PC-9 (cell line): ENCODE results near the gene DAB1. TPM values are rescaled to one million over a fixed set of nuclear protein-coding genes. Genes with fewer than 3 reads are reported as not detected.

Experiments
- BruUV-seq: library from RNA; stranded (reverse); fragments of 400-500 nt; replicated peaks from 2 replicates; lab custom pipeline; 2021; lab: Mats Ljungman, UMichigan
- CTCF ChIA-PET: fragments of 300-600 bp; sonication (Branson Sonifier 250); formaldehyde crosslinking; loops from one replicate; lab custom pipeline; 2022; ENCODE audit warnings: antibody characterized with exemption; lab: Charles Lee
- POLR2A ChIA-PET: fragments of 300-600 bp; sonication (Branson Sonifier 250); formaldehyde crosslinking; loops from one replicate; lab custom pipeline; 2022; ENCODE audit warnings: antibody characterized with exemption; ENCODE audit not compliant: unreplicated experiment; lab: Charles Lee
- DNase-seq, 2 experiments: peaks; one replicate each; pipeline versions ENCODE4 v3.0.0 to v3.0.0-alpha.2; 2015 to 2022; ENCODE audit warnings: mixed read lengths in 1 of 2
- H2AFZ ChIP-seq: fragments of 200-600 bp; sonication (generic); 2 replicates; pipeline ENCODE4 v1.8.1; 2017; ENCODE audit warnings: antibody characterized with exemption
- H3F3A ChIP-seq: fragments of 200-600 bp; sonication (generic); 2 replicates; pipeline ENCODE4 v1.8.1; 2017; ENCODE audit warnings: antibody characterized with exemption, mild to moderate bottlenecking, low read depth; ENCODE audit not compliant: insufficient read depth
- H3K27ac ChIP-seq: fragments of 200-600 bp; sonication (generic); 2 replicates; pipeline ENCODE4 v1.6.1; 2016; ENCODE audit warnings: mixed run types
- H3K27me3 ChIP-seq: fragments of 200-600 bp; sonication (generic); 2 replicates; pipeline ENCODE4 v1.6.1; 2016; ENCODE audit warnings: low read depth, mixed run types; ENCODE audit not compliant: insufficient read depth
- H3K36me3 ChIP-seq: fragments of 200-600 bp; sonication (generic); 2 replicates; pipeline ENCODE4 v1.6.1; 2016; ENCODE audit warnings: low read depth, mixed run types
- H3K4me1 ChIP-seq: fragments of 200-600 bp; sonication (generic); replicated peaks from 2 replicates; pipeline ENCODE4 v1.6.1; 2016; ENCODE audit warnings: mixed run types; ENCODE audit not compliant: insufficient read depth
- H3K4me2 ChIP-seq: fragments of 200-600 bp; sonication (generic); 2 replicates; pipeline ENCODE4 v1.6.1; 2017; ENCODE audit warnings: mixed run types
- H3K4me3 ChIP-seq: fragments of 200-600 bp; sonication (generic); 2 replicates; pipeline ENCODE4 v1.6.1; 2016; ENCODE audit warnings: mixed run types
- H3K79me2 ChIP-seq: fragments of 200-600 bp; sonication (generic); 2 replicates; pipeline ENCODE4 v1.6.1; 2017; ENCODE audit warnings: low read depth, mixed run types
- H3K9me2 ChIP-seq: fragments of 200-600 bp; sonication (generic); 2 replicates; pipeline ENCODE4 v1.8.1; 2017; ENCODE audit warnings: mild to moderate bottlenecking; ENCODE audit not compliant: insufficient read depth
- H3K9me3 ChIP-seq: fragments of 200-600 bp; sonication (generic); 2 replicates; pipeline ENCODE4 v1.8.1; 2016; ENCODE audit warnings: low read depth; ENCODE audit not compliant: insufficient read depth
- H4K20me1 ChIP-seq: fragments of 200-600 bp; sonication (generic); 2 replicates; pipeline ENCODE4 v1.8.1; 2017; ENCODE audit not compliant: insufficient read depth
- CTCF ChIP-seq: fragments of 200-600 bp; sonication (generic); conservative IDR thresholded peaks from 2 replicates; pipeline ENCODE4 v1.6.1; 2017; ENCODE audit warnings: mixed run types, antibody characterized with exemption, mild to moderate bottlenecking, moderate library complexity
- EZH2 ChIP-seq: fragments of 200-600 bp; sonication (generic); IDR thresholded peaks from 2 replicates; pipeline ENCODE4 v1.8.0; 2017; ENCODE audit warnings: antibody characterized with exemption, low read depth
- intact Hi-C: fragments of 100-400 bp; cut with micrococcal nuclease; formaldehyde crosslinking; loops from one replicate; pipeline ENCODE4 v1.10.0; 2022; ENCODE audit not compliant: unreplicated experiment
- total RNA-seq: library from RNA; stranded (reverse); gene quantifications from 2 replicates; pipeline ENCODE4 v1.2.3, GENCODE V29; 2021

Gene DAB1
- total RNA-seq, 1 experiment from 2014 or later, result not detected

- Histone ChIP-seq H3K27ac (no peak overlapping the region), H3K4me3 (no peak overlapping the region), H3F3A (no peaks in the 10 kb centered on the region), H3K4me2 (no peak overlapping the region), H2AFZ (no peak overlapping the region), H3K36me3 (no peaks in the 10 kb centered on the region), H3K9me2 (no peaks in the 10 kb centered on the region; the same call in 1 of the 2 replicates), H3K27me3 (peaks cover 4% of the 10 kb centered on the region), H4K20me1 (no peaks in the 10 kb centered on the region), H3K9me3 (no peaks in the 10 kb centered on the region), H3K79me2 (no peaks in the 10 kb centered on the region), H3K4me1 (no peaks in the 10 kb centered on the region)
- intact Hi-C loops, result no loop called here
- CTCF ChIA-PET, result no interaction called here
- BruUV-seq, result no TSS peak
- no peak for TF ChIP-seq EZH2
- no peak for TF ChIP-seq CTCF
- DNase-seq, result no peak
- POLR2A ChIA-PET, result no interaction called here
Measured at GRCh38 chr1:57311006-57311405, 112.9 kb downstream of the DAB1 start.

- DNase-seq, result no peak
- no peaks in the 10 kb centered on the region for H3K4me1 ChIP-seq
- H3K36me3 ChIP-seq, result no peaks in the 10 kb centered on the region
- no peaks in the 10 kb centered on the region for H3K79me2 ChIP-seq
- H4K20me1 ChIP-seq, result no peaks in the 10 kb centered on the region
- intact Hi-C loops, result no loop called here
- no peak for TF ChIP-seq EZH2
- no peak for TF ChIP-seq CTCF
- H3F3A ChIP-seq, result no peaks in the 10 kb centered on the region
- ChIA-PET POLR2A (no interaction called here), CTCF (no interaction called here)
- H2AFZ ChIP-seq, result no peak overlapping the region
- no peak overlapping the region for H3K27ac ChIP-seq
- no peak overlapping the region for H3K4me3 ChIP-seq
- no TSS peak for BruUV-seq
- no peaks in the 10 kb centered on the region for H3K9me3 ChIP-seq
- H3K9me2 ChIP-seq, result no peaks in the 10 kb centered on the region; the same call in 1 of the 2 replicates
- no peak overlapping the region for H3K4me2 ChIP-seq
- peaks cover under 1% of the 10 kb centered on the region; the same call in 1 of the 2 replicates for H3K27me3 ChIP-seq
Measured at GRCh38 chr1:57309630-57310029, 114.2 kb downstream of the DAB1 start.

GRCh38 chr1:57307392-57308170 lies 116.3 kb downstream of the DAB1 start:
- no peak overlapping the region for H3K4me3 ChIP-seq
- no peaks in the 10 kb centered on the region for H3K36me3 ChIP-seq
- H3K4me1 ChIP-seq, result no peaks in the 10 kb centered on the region
- no peaks in the 10 kb centered on the region for H4K20me1 ChIP-seq
- CTCF ChIA-PET, result no interaction called here
- no peak overlapping the region for H3K4me2 ChIP-seq
- no peaks in the 10 kb centered on the region; the same call in 1 of the 2 replicates for H3K9me2 ChIP-seq
- H3K27ac ChIP-seq, result no peak overlapping the region
- DNase-seq, result no peak
- no peak for TF ChIP-seq EZH2
- TF ChIP-seq CTCF, result no peak
- no peak overlapping the region for H2AFZ ChIP-seq
- H3K79me2 ChIP-seq, result no peaks in the 10 kb centered on the region
- H3K9me3 ChIP-seq, result no peaks in the 10 kb centered on the region
- H3F3A ChIP-seq, result no peaks in the 10 kb centered on the region
- no TSS peak for BruUV-seq
- POLR2A ChIA-PET, result no interaction called here
- intact Hi-C loops, result no loop called here
- H3K27me3 ChIP-seq, result peaks cover 10% of the 10 kb centered on the region; the same call in 1 of the 2 replicates
